HG02798 (cell line): ENCODE data around the gene LRRC1.
A peak's percentile ranks its signal among the peaks of the same experiment; 100 is the strongest.

ENCODE experiments used
- ATAC-seq: cut with Tn5 transposase; IDR thresholded peaks from one replicate; pipeline ENCODE4 v1.9.1; 2021; ENCODE audit warnings: mild to moderate bottlenecking; ENCODE audit not compliant: unreplicated experiment, poor library complexity

LRRC1 gene

GRCh38 chr6:53813096-53813495 is 18.3 kb downstream of the LRRC1 start:
- no peak for ATAC-seq

GRCh38 chr6:53813801-53814200 is 19.0 kb downstream of the LRRC1 start:
- no peak for ATAC-seq

- ATAC-seq, result no peak
These were observed 19.5 kb downstream of the LRRC1 start for GRCh38 chr6:53814353-53814752.

GRCh38 chr6:53815381-53816119 is 20.7 kb downstream of the LRRC1 start:
- no peak for ATAC-seq

- no peak for ATAC-seq
These were observed 24.2 kb downstream of the LRRC1 start for GRCh38 chr6:53818858-53819609.

- ATAC-seq, result no peak
These were observed 27.8 kb downstream of the LRRC1 start for GRCh38 chr6:53822401-53823125.

GRCh38 chr6:53824714-53825113 is 29.9 kb downstream of the LRRC1 start:
- ATAC-seq, result no peak

- ATAC-seq, result peak; percentile 60
These were observed 30.9 kb downstream of the LRRC1 start for GRCh38 chr6:53825532-53826321.

- ATAC-seq, result no peak
These were observed 32.7 kb downstream of the LRRC1 start for GRCh38 chr6:53827531-53827930.

GRCh38 chr6:53828215-53828614 is 33.4 kb downstream of the LRRC1 start:
- no peak for ATAC-seq

- ATAC-seq, result no peak
These were observed 34.3 kb downstream of the LRRC1 start for GRCh38 chr6:53828966-53829697.

- no peak for ATAC-seq
These were observed 35.0 kb downstream of the LRRC1 start for GRCh38 chr6:53829698-53830221.

- no peak for ATAC-seq
These were observed 35.6 kb downstream of the LRRC1 start for GRCh38 chr6:53830366-53830765.

GRCh38 chr6:53831081-53831869 is 36.5 kb downstream of the LRRC1 start:
- ATAC-seq, result no peak

GRCh38 chr6:53831936-53832660 is 37.3 kb downstream of the LRRC1 start:
- ATAC-seq, result no peak

GRCh38 chr6:53833155-53833554 is 38.4 kb downstream of the LRRC1 start:
- ATAC-seq, result no peak

GRCh38 chr6:53834132-53834531 is 39.3 kb downstream of the LRRC1 start:
- ATAC-seq, result no peak
